Stimulated activated CD8-positive, alpha-beta memory T cell treated with anti-CD3 and anti-CD28 coated beads, Interleukin-12 subunit alpha, Interleukin-12 subunit beta, amount 100 ng/mL, for 4 hours (primary cell): ENCODE data around the gene CA12.

Experiments used
- DNase-seq: peaks from one replicate; pipeline ENCODE4 v3.0.0-alpha.2; 2020; ENCODE audit warnings: low read depth

CA12 gene

DNA sequence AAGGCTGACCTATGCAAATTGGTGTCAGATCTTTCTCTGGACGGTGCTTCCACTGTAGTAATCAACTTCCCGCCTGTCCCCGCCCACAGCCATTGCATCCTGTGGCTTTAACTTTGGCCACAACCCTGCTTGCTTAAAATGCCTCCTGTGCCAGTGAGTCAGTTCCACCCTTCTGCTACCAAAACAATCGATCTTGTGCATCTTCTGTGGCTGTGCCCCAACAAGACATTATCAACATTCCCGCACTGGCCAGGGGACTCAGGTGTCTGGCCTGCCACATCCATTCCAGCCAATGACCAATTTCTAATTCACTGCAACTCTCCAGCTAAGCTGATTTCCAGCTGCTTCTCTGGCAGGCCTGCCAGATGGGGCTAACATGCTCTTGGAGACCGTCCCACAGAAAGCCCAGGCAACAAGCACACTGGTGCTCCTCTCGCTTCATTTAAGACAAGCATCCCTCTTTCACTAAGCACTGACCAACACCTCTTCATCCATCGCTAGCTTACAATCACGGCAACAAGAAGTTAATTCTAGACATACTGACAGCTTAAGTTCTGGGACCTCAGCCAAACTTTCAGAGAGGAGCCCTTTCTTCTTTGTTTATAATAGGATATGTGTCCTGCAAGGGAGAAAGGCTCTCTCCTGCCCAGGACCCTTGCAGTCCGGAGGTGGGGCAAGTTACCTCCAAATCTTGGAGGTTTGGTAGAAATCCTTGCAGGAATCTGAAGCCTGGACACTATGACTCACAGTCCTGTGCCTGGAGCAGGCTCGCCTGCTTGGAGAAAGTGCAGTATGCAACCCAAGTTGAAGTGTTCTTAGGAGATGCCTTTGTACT, 6.7 kb downstream of the CA12 start:
- DNase-seq: no peak

- DNase-seq: no peak
Measured at GRCh38 chr15:63373866-63374548, 7.6 kb downstream of the CA12 start.

DNA sequence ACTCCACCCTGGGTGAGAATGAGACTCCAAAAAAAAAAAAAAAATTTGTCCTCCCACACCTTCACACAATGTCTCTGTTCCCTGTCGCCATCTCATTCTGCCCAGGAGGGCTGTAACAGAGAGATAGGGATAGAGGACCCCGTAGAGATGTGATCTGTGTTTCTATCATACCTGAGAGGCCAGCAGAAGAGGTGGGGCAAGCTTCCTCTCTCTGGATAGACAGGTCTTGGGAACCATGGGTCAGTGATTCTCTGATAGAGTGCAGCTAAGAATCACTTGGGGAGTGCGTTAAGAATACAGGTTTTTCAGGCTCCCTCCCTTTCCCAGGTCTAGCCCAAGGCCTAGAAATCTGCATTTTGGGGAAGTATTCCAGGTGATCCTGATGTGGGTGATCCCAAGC, 8.3 kb downstream of the CA12 start:
- no peak for DNase-seq

- DNase-seq: no peak
Measured at GRCh38 chr15:63372753-63373152, 8.9 kb downstream of the CA12 start.

- no peak for DNase-seq
Measured at GRCh38 chr15:63372018-63372705, 9.5 kb downstream of the CA12 start.

DNA sequence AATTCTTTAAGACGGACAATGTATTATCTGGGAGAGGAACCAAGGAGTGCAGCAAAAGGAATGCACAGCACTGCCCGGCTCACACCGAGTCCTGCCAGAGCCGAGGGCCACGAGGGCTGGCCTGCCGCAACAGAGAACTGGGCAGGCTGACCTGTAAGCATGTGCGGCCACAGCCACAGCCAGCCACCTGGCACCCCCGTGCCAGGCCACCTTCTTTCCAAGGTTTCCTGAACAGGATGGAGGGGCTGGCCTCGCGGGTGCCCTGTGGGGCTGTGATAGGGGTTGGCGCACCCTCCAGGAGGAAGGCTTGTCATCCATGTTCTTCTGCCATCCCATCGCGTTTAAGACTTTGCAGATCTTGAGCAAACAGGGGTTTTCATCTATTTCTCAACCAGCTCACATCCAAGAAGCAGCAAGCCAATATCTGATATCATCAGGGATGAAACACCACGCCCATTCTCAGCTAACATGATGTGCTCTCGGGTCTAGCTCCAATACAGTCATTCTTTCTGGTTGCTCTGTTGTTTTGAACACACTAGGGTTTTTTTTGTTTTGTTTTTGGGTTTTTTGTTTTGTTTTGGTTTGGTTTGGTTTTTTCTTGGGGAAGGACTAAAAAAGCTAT, 10.2 kb downstream of the CA12 start:
- no peak for DNase-seq

- no peak for DNase-seq
Measured at GRCh38 chr15:63370764-63371163, 10.9 kb downstream of the CA12 start.

DNA sequence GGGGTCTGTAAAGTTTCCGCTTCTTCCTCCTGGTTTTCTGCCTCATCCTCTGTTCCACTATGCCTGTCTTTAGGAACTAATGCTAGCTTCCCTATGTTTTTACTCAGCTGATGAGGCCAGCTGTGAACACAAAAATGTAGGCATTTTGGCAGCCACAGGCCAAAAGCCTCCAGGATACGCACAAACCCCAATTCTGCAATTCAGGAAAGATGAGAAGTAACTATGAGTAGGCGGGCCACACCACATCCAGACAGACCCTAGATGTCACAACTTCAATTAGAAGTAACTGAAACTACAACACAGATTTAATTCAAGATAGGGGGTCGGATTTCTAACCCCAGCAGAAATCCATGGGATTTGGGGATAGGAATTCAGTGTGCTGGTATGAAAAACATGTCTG, 11.9 kb downstream of the CA12 start:
- no peak for DNase-seq

- no peak for DNase-seq
Measured at GRCh38 chr15:63369296-63369695, 12.3 kb downstream of the CA12 start.

DNA sequence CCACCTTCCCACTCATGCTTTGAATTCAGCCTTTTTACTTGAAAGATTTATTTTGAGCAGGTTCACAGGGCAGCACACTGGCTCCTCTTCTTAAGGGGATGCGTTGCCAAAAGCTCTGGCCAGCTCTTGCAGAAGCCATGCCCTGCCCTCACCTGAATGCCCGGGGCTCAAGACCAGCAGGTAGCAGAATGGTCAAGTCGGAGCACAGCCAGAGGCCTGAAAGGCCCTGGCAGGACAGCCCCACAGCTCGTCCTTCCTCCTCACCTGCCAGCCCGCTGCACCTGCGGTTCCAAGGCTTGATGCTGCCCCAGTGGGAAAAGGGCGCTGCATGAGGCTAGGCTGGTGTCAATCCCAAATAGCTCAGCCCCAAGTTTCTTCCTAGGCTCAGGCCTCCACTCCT, 13.1 kb downstream of the CA12 start:
- no peak for DNase-seq

DNA sequence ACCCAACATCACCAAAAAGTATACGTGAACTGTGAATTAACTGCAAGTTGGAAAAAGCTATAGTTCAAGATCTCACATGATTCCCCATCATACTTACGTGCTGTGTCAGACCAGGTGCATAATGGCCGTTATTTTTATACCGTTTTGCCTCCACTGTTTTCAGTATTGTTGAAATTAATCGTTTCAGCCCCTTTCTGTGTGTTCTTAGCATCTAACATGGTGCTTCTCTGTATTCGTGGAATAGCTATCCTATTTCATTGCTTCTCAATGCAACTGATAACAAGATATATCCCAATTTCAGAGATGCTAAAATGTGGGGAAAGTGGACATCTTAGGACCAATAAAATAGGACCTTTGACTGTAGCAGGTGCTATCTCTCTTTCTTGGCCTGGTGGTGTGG, 13.7 kb downstream of the CA12 start:
- no peak for DNase-seq

GRCh38 chr15:63367390-63367789, 14.3 kb downstream of the CA12 start:
- no peak for DNase-seq

GRCh38 chr15:63366451-63366850, 15.2 kb downstream of the CA12 start:
- no peak for DNase-seq

GRCh38 chr15:63365273-63365680, 16.4 kb downstream of the CA12 start:
- no peak for DNase-seq

- no peak for DNase-seq
Measured at GRCh38 chr15:63364399-63365272, 17.0 kb downstream of the CA12 start.

DNA sequence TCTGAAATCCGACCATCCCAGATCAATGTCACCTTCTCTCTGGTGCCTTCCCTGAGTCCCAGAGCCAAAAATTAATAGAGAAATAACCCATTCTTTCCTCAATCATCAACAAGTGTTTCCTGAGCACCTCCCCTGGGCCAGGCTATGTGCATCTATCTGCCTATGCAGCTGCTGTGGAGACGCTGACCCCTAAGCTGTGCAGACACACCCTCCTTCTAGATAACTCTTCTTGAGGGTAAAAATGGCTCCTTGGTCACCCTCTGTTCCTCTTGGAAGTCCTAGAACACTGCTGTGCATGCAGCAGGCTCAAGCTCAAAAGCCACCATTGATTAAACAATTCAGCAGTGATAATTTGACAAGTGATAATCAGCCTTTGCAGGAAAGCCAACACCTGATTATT, 18.4 kb downstream of the CA12 start:
- no peak for DNase-seq

GRCh38 chr15:63362885-63363284, 18.8 kb downstream of the CA12 start:
- no peak for DNase-seq

GRCh38 chr15:63362196-63362595, 19.4 kb downstream of the CA12 start:
- no peak for DNase-seq

GRCh38 chr15:63360170-63360569, 21.5 kb downstream of the CA12 start:
- no peak for DNase-seq

DNA sequence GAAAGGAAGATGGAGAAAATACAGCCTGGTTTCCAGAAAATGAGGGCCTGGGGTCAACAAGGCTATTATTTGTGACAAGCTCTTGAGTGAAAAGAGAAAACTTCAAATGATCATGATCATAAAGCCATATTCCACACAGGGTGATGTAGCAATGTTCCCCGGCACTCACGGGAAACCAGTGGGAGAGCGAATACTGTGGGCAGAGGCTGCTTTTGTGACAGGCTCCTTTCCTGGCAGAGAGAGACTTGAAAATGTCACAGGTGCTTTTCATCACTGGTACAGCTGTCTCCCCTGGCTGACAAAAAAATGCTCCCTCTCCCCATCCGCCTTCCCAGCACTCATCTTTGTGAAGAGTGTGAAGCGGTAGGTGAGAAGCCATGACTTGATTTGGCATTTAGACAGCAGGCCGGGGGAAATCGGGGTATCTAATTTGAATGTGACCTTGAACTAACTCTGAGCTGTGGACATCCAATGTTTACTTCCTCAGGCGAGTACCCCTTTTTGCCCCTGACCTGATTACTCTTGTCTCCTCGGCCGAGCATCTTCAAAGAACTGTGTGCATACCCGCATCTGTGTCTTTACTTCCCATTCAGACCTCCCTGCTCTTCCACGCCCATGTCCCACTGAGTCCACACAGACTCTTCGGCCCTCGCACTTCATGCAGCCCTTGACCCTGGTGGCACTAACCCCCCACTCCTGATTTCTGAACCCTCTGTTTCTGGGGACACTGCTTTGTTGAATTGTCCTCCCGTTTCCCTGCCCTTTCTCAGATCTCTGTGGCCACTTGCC, 23.2 kb downstream of the CA12 start:
- DNase-seq: no peak

GRCh38 chr15:63357731-63358130, 23.9 kb downstream of the CA12 start:
- no peak for DNase-seq
